CD4-positive, alpha-beta T cell treated with Interleukin-4 for 4 hours (primary cell): ENCODE data around the gene TATDN3.
"Not testable (repeated sequence)": the region's sequence is repeated elsewhere in the genome, so short reads cannot be mapped to it uniquely, and the experiment has no call there.

Source experiments
- DNase-seq: peaks from one replicate; pipeline ENCODE4 v3.0.0-alpha.2; 2020

The TATDN3 gene

DNA sequence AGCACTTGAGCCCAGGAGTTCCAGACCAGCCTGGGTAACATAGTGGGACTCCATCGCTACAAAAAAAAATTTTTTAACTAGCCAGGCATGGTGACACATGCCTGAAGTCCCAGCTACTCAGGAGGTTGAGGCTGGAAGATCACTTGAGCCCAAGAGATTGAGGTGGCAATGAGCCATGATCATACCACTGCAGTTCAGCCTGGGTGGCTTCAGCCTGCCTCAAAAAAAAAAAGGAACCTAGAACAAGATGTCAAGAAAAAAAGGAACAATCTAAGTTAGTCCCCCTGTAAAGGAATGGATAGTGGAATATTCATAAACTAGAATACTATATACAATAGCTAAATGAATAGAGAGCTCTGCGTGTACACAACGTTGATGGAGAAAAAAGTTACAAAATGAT is 14.5 kb upstream of the TATDN3 start:
- no peak for DNase-seq

DNA sequence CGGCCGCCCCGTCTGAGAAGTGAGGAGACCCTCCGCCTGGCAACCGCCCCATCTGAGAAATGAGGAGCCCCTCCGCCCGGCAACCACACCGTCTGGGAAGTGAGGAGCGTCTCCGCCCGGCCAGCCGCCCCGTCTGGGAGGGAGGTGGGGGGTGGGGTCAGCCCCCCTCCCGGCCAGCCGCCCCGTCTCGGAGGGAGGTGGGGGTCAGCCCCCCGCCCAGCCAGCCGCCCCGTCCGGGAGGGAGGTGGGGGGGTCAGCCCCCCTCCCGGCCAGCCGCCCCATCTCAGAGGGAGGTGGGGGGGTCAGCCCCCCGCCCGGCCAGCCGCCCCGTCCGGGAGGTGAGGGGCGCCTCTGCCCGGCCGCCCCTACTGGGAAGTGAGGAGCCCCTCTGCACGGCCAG is 12.6 kb upstream of the TATDN3 start:
- not testable (repeated sequence) for DNase-seq

GRCh38 chr1:212780759-212781158 is 10.9 kb upstream of the TATDN3 start:
- no peak for DNase-seq

DNA sequence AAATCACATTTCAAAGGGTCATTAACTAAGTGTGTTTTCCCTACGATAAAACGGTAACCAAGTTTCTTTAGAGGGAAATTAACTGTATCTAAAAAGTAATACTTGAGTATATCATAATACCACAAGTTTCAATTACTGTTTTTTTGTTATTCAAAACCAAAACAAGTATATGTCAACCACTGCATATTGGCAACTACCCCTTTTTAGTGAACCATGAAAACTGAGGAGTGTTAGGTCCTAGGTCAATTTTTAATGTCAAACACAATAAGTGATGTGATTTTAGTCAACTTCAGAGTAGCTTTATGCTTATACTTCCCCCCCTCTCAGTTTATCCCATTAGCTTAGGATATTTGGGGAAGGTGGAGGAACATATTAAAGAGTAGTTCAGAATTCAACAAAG is 10.5 kb upstream of the TATDN3 start:
- DNase-seq = no peak

- peak; percentile 29 for DNase-seq
These were observed 9.1 kb upstream of the TATDN3 start for GRCh38 chr1:212782422-212783154.

DNA sequence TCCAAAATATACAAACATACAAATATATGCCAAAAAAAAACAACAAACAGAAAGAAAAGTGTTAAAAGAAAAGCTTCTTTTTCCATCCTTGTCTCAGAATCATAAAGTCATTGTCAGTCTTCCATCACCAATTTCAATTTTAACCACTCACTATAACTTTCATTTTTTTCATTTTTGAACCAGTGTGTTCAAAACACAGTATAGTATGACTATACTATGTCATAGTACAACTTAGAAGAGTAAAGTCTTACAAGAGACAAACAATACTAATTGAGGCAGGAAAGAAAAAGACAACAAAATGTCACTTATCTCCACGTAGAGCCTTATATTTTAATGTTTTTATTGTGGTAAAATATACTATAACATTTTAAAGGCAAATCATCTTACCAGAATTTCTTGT is 7.7 kb upstream of the TATDN3 start:
- no peak for DNase-seq

GRCh38 chr1:212785871-212786270 is 5.8 kb upstream of the TATDN3 start:
- DNase-seq = no peak

- DNase-seq = no peak
These were observed 426 bp upstream of the TATDN3 start for GRCh38 chr1:212791261-212791675.

- no peak for DNase-seq
These were observed 758 bp downstream of the TATDN3 start for GRCh38 chr1:212792396-212792908.

DNA sequence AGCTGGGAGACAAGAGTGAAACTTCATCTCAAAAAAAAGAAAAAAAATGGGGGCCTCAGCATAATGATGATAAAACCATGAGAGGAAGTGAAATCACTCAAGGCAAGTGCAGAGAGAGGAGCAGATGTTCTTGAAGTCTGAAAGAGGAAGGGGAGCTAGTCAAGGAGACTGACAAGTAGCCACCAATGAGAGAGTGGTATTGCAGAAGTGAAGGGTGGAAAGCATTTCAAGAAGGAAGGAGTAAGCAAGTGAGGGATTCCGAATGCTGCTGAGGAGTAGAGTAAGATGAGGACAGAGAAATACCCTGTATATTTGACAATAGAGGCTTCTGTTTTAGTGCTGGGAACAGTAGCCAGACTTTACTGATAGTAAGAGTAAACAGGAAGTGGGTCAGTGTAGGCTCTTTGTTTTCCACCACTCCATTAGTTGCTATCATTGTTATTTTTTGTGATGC is 2.9 kb downstream of the TATDN3 start:
- DNase-seq = peak; percentile 41

GRCh38 chr1:212797681-212798080 is 6.0 kb downstream of the TATDN3 start:
- DNase-seq = no peak

GRCh38 chr1:212805767-212806166 is 14.1 kb downstream of the TATDN3 start:
- DNase-seq = no peak

DNA sequence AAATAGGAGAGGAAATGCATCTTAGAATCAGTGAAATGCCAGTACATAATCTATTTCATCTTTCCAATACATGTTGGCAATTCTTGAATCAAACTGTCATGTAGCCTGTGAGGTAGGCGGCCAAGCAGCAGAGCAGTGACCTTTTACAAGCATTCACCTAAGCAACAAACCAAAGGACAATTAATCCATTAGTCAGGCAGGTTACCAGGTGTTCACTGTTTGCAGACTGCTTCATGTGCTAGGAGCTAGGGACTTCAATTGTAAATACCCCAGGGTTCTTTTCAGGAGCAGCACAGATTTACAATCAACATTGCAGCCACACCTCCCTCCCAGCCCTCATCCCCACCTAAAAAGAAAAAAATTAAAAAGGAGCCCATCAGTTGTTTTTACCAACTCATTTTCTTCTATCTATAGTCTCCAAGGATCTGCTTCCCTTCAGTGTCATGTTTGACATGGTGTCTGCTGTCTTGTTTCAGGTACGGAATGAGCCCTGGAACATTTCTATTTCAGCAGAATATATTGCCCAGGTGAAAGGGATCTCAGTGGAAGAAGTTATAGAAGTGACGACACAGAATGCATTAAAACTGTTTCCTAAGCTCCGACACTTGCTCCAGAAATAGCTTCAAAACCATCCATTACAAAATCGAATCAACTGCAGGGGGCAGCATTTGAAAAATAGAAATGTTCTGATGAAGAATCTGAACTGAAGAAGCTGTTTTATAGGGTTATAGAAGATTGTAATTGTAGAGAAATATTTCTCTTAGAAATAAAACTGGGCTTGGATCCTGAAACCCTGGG is 23.0 kb downstream of the TATDN3 start:
- DNase-seq = peak; percentile 8

DNA sequence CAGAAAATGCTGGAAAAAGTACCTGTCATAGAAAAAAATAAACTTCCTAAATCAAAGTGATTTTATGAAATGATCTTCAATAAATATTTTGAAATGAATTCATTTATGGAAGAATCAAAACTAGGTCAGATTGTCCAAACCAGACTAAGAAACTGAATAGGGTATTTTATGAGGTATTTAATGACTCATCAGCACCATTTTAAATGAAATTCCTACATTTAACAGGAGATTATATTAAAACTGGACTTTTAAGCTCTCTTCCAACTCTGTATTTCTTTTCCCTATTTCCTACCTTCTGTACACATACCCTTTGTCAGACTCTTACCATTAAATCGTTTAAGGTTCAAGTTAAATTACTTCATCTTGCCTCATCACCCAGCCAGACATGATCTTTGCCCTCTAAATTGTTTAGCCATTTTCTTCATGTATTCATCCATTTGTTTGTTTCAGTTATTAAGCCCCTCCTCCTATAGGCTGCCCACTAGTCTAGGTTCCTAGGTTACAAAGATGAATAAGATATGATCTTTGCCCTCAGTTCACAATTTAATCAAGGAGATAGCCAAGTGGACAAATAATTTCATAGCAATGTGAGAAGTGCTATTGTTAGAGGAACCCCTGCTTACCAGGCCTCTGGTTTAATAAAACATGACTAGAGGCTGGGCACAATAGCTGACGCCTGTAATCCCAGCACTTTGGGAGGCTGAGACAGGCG is 25.0 kb downstream of the TATDN3 start:
- no peak for DNase-seq

DNA sequence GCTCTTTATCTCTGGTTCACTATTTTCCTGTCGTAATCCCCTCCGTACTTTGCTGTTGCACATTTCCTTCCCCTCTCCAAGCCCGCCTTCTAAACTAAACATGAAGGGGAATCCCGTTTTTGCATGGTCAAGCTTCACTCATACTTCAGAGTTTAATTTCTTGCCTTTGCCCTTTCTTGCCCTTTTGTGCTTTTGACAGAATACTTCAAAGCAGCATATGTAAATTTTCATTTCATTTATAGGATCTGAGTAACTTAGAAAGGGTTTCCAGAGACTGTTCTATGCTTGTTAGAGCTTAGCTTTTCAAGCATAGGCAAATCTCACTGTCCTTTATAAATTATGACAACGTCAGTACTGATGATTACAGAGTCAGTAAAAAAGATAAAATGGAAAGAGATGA is 28.0 kb downstream of the TATDN3 start:
- no peak for DNase-seq

DNA sequence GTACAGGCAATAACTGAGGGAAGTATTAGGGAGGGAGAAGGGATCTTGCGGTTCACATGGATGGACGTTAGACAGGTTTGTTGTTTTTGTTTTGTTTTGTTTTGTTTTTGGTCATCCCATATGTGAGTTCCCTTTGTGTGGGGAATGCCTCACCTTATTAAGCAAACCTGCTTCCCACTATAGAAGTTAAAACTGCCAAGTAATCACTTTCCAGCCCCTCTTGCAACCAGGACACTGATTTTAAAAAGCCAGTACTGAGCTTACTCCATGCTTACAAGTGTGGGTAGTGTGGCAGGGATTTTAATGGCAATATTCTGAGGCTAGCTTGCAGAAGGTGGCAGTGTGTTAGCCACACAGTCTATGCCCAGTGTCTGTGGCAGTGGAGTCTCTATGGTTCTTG is 29.3 kb downstream of the TATDN3 start:
- no peak for DNase-seq

DNA sequence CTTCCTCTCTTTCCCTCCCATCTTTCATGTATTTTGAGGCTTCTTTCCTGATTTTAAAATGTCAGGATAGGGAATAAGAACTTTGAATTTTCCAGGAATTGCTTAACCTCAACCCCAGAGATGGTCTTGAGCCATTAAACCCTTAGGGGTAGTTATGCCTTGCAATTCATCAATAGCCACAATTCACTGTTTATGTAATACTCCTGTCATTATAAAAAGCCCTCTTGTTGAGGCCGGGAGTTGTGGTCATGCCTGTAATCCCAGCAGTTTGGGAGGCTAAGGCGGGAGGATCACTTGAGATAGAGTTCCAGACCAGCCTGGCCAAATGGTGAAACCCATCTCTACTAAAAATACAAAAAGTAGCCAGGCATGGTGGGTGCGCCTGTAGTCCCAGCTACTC is 31.3 kb downstream of the TATDN3 start:
- no peak for DNase-seq

GRCh38 chr1:212824201-212824600 is 32.5 kb downstream of the TATDN3 start:
- DNase-seq = no peak

DNA sequence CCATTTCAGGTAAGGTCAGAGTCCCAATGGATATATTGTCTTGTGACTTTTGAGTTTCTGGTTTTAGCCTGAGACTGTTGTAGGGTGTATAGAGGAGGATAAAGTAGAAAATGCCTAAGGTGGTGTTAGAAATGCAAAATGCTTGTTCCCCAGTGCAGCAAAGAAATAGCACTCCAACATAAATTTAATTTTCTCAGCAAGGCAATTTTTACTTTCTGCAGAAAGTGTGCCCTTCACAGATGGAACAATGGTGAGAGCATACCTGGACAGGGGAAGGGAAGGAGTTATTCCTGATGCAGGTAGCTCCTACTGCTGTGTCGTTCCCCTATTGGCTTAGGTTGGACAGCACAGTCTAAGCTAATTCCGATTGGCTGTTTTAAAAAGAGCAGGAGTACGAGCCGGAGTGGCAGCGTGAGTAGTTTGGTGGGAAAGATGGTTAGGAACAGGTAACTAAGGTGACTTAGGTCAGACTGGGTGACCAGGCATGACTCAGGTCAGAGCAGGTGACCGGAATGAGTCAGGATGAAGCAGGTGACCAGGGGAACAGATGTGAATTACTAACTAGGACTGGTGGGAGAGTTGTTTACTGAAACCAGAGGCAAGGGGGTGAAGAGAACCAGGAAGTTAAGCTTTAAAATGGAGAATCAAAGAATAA is 34.2 kb downstream of the TATDN3 start:
- no peak for DNase-seq

DNA sequence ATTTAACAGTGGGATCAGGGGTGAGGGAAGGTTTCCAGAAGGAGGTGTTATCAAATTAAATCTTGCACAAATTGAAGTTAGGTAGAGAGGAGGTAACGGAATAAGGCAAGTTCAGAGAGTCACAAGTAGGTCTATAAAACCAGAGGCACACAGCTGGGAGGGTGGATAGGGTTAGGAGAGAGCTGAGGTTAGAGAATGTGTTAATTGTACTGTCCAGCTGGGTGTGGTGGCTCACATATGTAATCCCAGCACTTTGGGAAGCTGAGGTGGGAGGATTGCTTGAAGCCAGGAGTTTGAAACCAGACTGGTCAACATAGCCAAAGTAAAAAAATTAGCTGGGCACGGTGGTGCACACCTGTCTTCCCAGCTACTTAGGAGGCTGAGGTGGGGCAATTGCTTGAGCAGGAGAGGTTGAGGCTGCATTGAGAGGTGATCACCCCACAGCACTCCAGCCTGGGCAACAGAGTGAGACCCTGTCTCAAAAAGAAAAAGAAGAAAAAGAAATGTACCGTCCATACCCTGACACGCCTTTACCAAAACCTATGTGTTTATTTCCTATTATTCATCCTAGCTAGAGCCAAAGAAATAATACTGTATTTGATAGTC is 35.6 kb downstream of the TATDN3 start:
- no peak for DNase-seq

DNA sequence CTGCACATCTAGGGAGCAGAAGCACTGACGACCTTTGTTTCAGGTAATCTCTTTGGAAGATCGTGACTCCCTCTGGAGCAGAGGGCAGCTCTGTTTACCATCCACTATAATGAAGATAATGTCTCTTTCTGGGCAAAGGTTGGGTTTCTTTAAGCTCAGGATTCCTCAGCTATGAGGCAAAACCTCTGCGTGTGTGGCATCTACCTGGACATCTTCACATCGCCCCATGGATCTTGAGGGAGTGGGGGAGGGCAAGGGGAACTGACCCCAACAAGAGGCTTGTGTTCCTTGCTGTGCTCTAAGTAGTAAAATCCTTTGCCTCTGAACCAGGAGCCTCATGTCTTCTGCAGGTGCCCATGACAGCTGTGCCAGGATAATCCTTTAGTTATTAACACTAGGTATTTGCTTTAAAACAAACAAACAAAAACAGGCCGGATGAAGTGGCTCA is 36.2 kb downstream of the TATDN3 start:
- DNase-seq = no peak

GRCh38 chr1:212828395-212828794 is 36.7 kb downstream of the TATDN3 start:
- no peak for DNase-seq
